OCI-M2 (cell line): ENCODE results near the gene ATP6V1G2.
A peak's percentile ranks its signal among the peaks of the same experiment; 100 is the strongest.
"Not testable (repeated sequence)": the region's sequence is repeated elsewhere in the genome, so short reads cannot be mapped to it uniquely, and the experiment has no call there.

Experiments used
- DNase-seq: peaks from one replicate; lab custom pipeline; 2025; ENCODE audit not compliant: unreplicated experiment; lab: John Stamatoyannopoulos, UW

Gene ATP6V1G2

GRCh38 chr6:31546339-31546957 is at the start of gene ATP6V1G2:
Gene ATP6V1G2 (minus strand): TSS chr6:31546608. CDS start chr6:31546559, 49 bp downstream.
- DNase-seq = peak; percentile 76

GRCh38 chr6:31592396-31592771 is 46.0 kb upstream of the ATP6V1G2 start:
- no peak for DNase-seq

- not testable (repeated sequence) for DNase-seq
These were observed 44.3 kb upstream of the ATP6V1G2 start for GRCh38 chr6:31590691-31591090.

- no peak for DNase-seq
These were observed 42.7 kb upstream of the ATP6V1G2 start for GRCh38 chr6:31588871-31589650.

GRCh38 chr6:31587791-31588777 is 41.7 kb upstream of the ATP6V1G2 start:
- DNase-seq = no peak

- no peak for DNase-seq
These were observed 40.3 kb upstream of the ATP6V1G2 start for GRCh38 chr6:31586599-31587281.

- no peak for DNase-seq
These were observed 39.6 kb upstream of the ATP6V1G2 start, which contains the start of gene LST1 for GRCh38 chr6:31586008-31586407. Gene LST1 (plus strand): TSS chr6:31586277. CDS start chr6:31587300, 1,023 bp downstream.

GRCh38 chr6:31585491-31585890 is 39.1 kb upstream of the ATP6V1G2 start:
- no peak for DNase-seq

- DNase-seq = no peak
These were observed 35.8 kb upstream of the ATP6V1G2 start, which contains the start of gene LTB for GRCh38 chr6:31582230-31582643. Gene LTB (minus strand): TSS chr6:31582424. CDS start chr6:31582417, 7 bp downstream.

- DNase-seq = no peak
These were observed 35.2 kb upstream of the ATP6V1G2 start for GRCh38 chr6:31581434-31582229.

GRCh38 chr6:31580807-31581433 is 34.5 kb upstream of the ATP6V1G2 start:
- peak; percentile 75 for DNase-seq

- DNase-seq = no peak
These were observed 34.0 kb upstream of the ATP6V1G2 start for GRCh38 chr6:31580438-31580740.

- no peak for DNase-seq
These were observed 33.4 kb upstream of the ATP6V1G2 start for GRCh38 chr6:31579546-31580437.

GRCh38 chr6:31579119-31579505 is 32.7 kb upstream of the ATP6V1G2 start:
- DNase-seq = no peak

- no peak for DNase-seq
These were observed 32.0 kb upstream of the ATP6V1G2 start for GRCh38 chr6:31578184-31579118.

GRCh38 chr6:31577579-31577966 is 31.2 kb upstream of the ATP6V1G2 start:
- no peak for DNase-seq

GRCh38 chr6:31576897-31577578 is 30.6 kb upstream of the ATP6V1G2 start:
- no peak for DNase-seq
